ENCODE measurements around the gene TRPM3. TPM values are rescaled to one million over a fixed set of nuclear protein-coding genes. Genes with fewer than 3 reads are reported as not detected.

TRPM3 gene
- 1 to 10 TPM in 2 of 12 donors, under 1 TPM in 8, not detected in 2; 0.16 to 2.0 (median 0.36) TPM for polyA plus RNA-seq (ENCODE audit: insufficient read length in 12 of 12)
- long read RNA-seq, donor 1 = 0 reads
- long read RNA-seq, donor 2 = 0 reads
- long read RNA-seq, donor 3 = 0 reads
- long read RNA-seq, donor 4 = 0 reads
- long read RNA-seq, donor 5 = 0 reads
- long read RNA-seq, donor 6 = 0 reads
- long read RNA-seq, donor 7 = 0 reads
- long read RNA-seq, donor 8 = 0 reads
- long read RNA-seq, donor 9 = 0 reads
- long read RNA-seq, donor 10 = 0 reads
- long read RNA-seq, donor 11 = 0 reads

GRCh38 chr9:71121275-71122021 lies at the start of gene TRPM3:
TRPM3 (minus strand) TSS chr9:71121621; CDS start chr9:71121354, 267 bp downstream.
- DNase-seq = no peak

- DNase-seq = no peak
Measured at GRCh38 chr9:71168418-71168817, 47.0 kb upstream of the TRPM3 start.

- DNase-seq = no peak
Measured at GRCh38 chr9:71162126-71162525, 40.7 kb upstream of the TRPM3 start.

- DNase-seq = no peak
Measured at GRCh38 chr9:71157731-71158130, 36.3 kb upstream of the TRPM3 start.

GRCh38 chr9:71147368-71147767 lies 25.9 kb upstream of the TRPM3 start:
- no peak for DNase-seq

GRCh38 chr9:71146511-71146910 lies 25.1 kb upstream of the TRPM3 start:
- no peak for DNase-seq

- DNase-seq = peak; percentile 13
Measured at GRCh38 chr9:71145179-71145578, 23.8 kb upstream of the TRPM3 start.

GRCh38 chr9:71144495-71144894 lies 23.1 kb upstream of the TRPM3 start:
- no peak for DNase-seq

GRCh38 chr9:71136696-71137095 lies 15.3 kb upstream of the TRPM3 start:
- DNase-seq = no peak

- DNase-seq = no peak
Measured at GRCh38 chr9:71131145-71131544, 9.7 kb upstream of the TRPM3 start.

GRCh38 chr9:71130521-71130920 lies 9.1 kb upstream of the TRPM3 start:
- no peak for DNase-seq

- no peak for DNase-seq
Measured at GRCh38 chr9:71128796-71129195, 7.4 kb upstream of the TRPM3 start.

- no peak for DNase-seq
Measured at GRCh38 chr9:71127301-71127700, 5.9 kb upstream of the TRPM3 start.

- no peak for DNase-seq
Measured at GRCh38 chr9:71122421-71122820, 1.0 kb upstream of the TRPM3 start.

GRCh38 chr9:71122022-71122275 lies 528 bp upstream of the TRPM3 start:
- DNase-seq = no peak

- no peak for DNase-seq
Measured at GRCh38 chr9:71120501-71121247, 747 bp downstream of the TRPM3 start.

GRCh38 chr9:71119746-71120145 lies 1.7 kb downstream of the TRPM3 start:
- DNase-seq = no peak

- no peak for DNase-seq
Measured at GRCh38 chr9:71118324-71118723, 3.1 kb downstream of the TRPM3 start.

GRCh38 chr9:71115448-71115975 lies 5.9 kb downstream of the TRPM3 start:
- no peak for DNase-seq

GRCh38 chr9:71112866-71113265 lies 8.6 kb downstream of the TRPM3 start:
- DNase-seq = no peak

- peak; percentile 38 for DNase-seq
Measured at GRCh38 chr9:71108937-71109336, 12.5 kb downstream of the TRPM3 start.

GRCh38 chr9:71106992-71107391 lies 14.4 kb downstream of the TRPM3 start:
- no peak for DNase-seq

- no peak for DNase-seq
Measured at GRCh38 chr9:71105192-71105591, 16.2 kb downstream of the TRPM3 start.

Data from muscle of arm (tissue), 14 donors.